Gastroesophageal sphincter (tissue), 4 donors: ENCODE results near the gene COQ9. TPM values are rescaled to one million over a fixed set of nuclear protein-coding genes. Genes with fewer than 3 reads are reported as not detected.

Source experiments
- ATAC-seq: fragments of 150-250 bp; one replicate; pipeline ENCODE4 v1.9.1; 2016; ENCODE audit warnings: mild to moderate bottlenecking, moderate library complexity
- H3K27ac ChIP-seq, 4 donors: fragments of 200-600 bp; sonication (generic) in 3 of 4; 1 replicate in 3 of 4; 2 replicates in 1 of 4; pipeline ENCODE4 v1.5.1; 2016 to 2019
- H3K27me3 ChIP-seq: fragments of 200-600 bp; sonication (generic); one replicate; pipeline ENCODE4 v1.5.1; 2019
- H3K36me3 ChIP-seq, 2 donors: fragments of 200-600 bp; sonication (generic); one replicate each; pipeline ENCODE4 v1.5.1; 2019; ENCODE audit warnings: control low read depth in 1 of 2
- H3K4me1 ChIP-seq, 3 donors: fragments of 200-600 bp; sonication (generic); 1 replicate in 2 of 3; 2 replicates in 1 of 3; pipeline ENCODE4 v1.5.1; 2016 to 2019; ENCODE audit warnings: control low read depth in 2 of 3
- H3K4me3 ChIP-seq, 2 donors: fragments of 200-600 bp; sonication (generic); one replicate each; pipeline ENCODE4 v1.5.1; 2019; ENCODE audit warnings: mild to moderate bottlenecking in 1 of 2, moderate library complexity in 1 of 2
- H3K9me3 ChIP-seq, 3 donors: fragments of 200-600 bp; sonication (generic); one replicate each; pipeline ENCODE4 v1.5.1; 2017 to 2019; ENCODE audit warnings: control low read depth in 2 of 3
- EP300 ChIP-seq: sonication (generic); formaldehyde crosslinking; IDR thresholded peaks from one replicate; pipeline ENCODE4 v1.6.1; 2017; ENCODE audit warnings: antibody characterized with exemption, mild to moderate bottlenecking
- POLR2A ChIP-seq, 2 donors: fragments of 450-650 bp; IDR thresholded peaks; one replicate each; pipeline ENCODE4 v1.6.1; 2017; ENCODE audit warnings: antibody characterized with exemption in 2 of 2, mild to moderate bottlenecking in 2 of 2, moderate library complexity in 1 of 2
- POLR2AphosphoS5 ChIP-seq: sonication (generic); formaldehyde crosslinking; IDR thresholded peaks from one replicate; pipeline ENCODE4 v1.6.1; 2017; ENCODE audit warnings: antibody characterized with exemption
- WGBS, 2 donors: methylation state at CpG; one replicate each; pipeline ENCODE4 v1.1.5; 2018; ENCODE audit warnings: low coverage in 1 of 2; 5-methylcytosine and 5-hydroxymethylcytosine counted together
- total RNA-seq, 4 donors: library from RNA; depleted of rRNA; stranded (reverse); fragments of >200 nt; gene quantifications; one replicate each; pipeline ENCODE4 v1.1.0, GENCODE V29; 2016
- TF ChIP-seq, protein P1 (sequence below), 4 experiments: fragments of 200-600 bp in 2 of 4; fragments of 450-650 bp in 2 of 4; sonication (generic) in 1 of 4; IDR thresholded peaks; one replicate each; pipeline ENCODE4 v1.5.1; 2017 to 2019; ENCODE audit warnings: antibody characterized with exemption in 4 of 4, mild to moderate bottlenecking in 2 of 4, moderate library complexity in 2 of 4

COQ9 gene
- total RNA-seq, 4 donors from 2014 or later, result 45.0 to 122 (median 84.9) TPM

DNA sequence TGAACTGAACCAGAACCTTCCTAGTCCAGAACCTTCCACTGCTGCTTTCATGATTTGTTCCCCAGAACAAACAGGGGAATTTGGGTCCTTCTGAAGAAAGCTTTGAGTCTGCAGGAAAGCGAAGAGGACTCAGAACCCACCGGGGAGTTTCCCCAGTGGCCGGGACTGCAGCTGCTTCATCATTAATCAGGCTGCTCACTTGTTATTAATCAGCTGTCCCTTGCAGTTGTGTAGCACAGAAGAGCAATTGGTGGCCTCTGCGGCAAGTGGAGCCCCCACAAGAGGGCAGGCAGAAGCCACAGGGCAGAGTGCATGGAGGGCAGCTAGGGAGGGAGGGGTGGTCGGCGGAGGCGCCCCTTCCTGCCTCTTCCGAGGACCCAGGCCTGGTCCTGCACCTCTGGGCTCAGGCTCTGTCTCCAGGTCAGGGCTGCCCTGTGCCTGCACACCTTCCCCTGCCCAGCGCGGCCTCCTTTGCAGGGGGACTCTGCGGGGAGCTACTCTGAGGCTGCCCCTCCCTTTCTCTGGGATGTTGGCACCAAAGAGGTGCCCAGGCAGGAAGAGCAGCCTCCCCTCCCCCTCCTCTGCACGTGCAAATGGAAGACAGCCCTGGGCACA, 35.8 kb upstream of the COQ9 start:
- Histone ChIP-seq H3K36me3 (no peaks in the 10 kb centered on the region), H3K27ac (no peak overlapping the region), H3K4me3 (no peak overlapping the region), H3K4me1 (peaks cover 0 to 13% (median 5%) of the 10 kb centered on the region in 3 donors), H3K9me3 (no peaks in the 10 kb centered on the region), H3K27me3 (no peaks in the 10 kb centered on the region)
- TF ChIP-seq POLR2A (IDR thresholded peaks at IDR 0.05), result no peak
- TF ChIP-seq POLR2AphosphoS5, result no peak
- TF ChIP-seq EP300, result no peak
- TF ChIP-seq, protein P1, sequence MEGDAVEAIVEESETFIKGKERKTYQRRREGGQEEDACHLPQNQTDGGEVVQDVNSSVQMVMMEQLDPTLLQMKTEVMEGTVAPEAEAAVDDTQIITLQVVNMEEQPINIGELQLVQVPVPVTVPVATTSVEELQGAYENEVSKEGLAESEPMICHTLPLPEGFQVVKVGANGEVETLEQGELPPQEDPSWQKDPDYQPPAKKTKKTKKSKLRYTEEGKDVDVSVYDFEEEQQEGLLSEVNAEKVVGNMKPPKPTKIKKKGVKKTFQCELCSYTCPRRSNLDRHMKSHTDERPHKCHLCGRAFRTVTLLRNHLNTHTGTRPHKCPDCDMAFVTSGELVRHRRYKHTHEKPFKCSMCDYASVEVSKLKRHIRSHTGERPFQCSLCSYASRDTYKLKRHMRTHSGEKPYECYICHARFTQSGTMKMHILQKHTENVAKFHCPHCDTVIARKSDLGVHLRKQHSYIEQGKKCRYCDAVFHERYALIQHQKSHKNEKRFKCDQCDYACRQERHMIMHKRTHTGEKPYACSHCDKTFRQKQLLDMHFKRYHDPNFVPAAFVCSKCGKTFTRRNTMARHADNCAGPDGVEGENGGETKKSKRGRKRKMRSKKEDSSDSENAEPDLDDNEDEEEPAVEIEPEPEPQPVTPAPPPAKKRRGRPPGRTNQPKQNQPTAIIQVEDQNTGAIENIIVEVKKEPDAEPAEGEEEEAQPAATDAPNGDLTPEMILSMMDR (IDR thresholded peaks at IDR 0.05), result no peak
- ATAC-seq, result no peak
- WGBS, 2 donors, result no CpG with 5 or more reads among the region's 12 CpGs

DNA sequence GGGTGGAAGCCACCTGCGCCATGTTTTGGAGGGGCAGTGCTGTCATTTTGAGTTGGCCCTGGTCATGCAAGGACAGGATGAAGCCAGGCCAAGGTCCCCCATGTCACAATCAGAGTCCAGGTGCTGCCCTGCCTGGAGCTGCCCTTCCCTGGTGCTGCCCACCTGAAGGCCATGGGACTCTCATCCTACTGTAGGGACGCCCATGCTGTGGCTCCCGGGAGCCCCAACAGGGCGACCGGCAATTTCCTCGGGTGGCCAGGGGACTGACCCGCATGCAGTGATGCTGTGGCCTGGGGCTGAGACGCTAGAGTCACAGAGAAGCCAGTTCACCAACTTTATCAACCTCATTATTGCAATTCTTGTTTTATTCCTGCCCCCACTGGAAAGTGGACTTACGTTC, 34.7 kb upstream of the COQ9 start:
- no peak overlapping the region for H3K27ac ChIP-seq
- no peaks in the 10 kb centered on the region for H3K27me3 ChIP-seq
- H3K4me3 ChIP-seq, result no peak overlapping the region
- 90 to 94% methylated on average over 2 of the region's 9 CpGs for WGBS, 2 donors
- H3K36me3 ChIP-seq, result no peaks in the 10 kb centered on the region
- H3K4me1 ChIP-seq, result peaks cover 0 to 25% (median 15%) of the 10 kb centered on the region in 3 donors
- TF ChIP-seq, protein P1 (IDR thresholded peaks at IDR 0.05), result no peak
- ATAC-seq, result no peak
- no peaks in the 10 kb centered on the region for H3K9me3 ChIP-seq

DNA sequence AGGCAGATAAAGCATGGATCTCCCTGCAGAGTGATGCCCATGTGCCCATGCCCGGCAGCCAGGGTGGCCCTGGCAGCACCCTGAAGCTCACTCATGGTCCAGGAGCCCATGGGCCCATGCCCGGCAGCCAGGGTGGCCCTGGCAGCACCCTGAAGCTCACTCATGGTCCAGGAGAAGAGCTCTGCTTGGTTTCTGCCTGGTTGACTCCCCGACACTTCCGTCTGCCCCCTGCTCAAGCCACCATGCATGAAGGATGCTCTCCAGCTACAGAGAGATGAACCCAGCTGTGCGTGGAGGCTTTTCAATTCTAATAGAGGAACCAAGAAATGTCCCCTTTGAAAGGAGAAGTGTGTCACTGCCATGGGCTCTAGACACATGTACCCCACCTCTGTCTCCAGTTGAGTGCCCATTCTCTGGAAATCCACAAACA, 34.0 kb upstream of the COQ9 start:
- no peak for ATAC-seq
- H3K9me3 ChIP-seq, result no peaks in the 10 kb centered on the region
- no peaks in the 10 kb centered on the region for H3K36me3 ChIP-seq
- no peak overlapping the region for H3K27ac ChIP-seq
- WGBS, 2 donors, result 59% methylated on average over 2 of the region's 5 CpGs; no CpG with 5 or more reads in 1 of the 2 donors
- peaks cover 0 to 32% (median 18%) of the 10 kb centered on the region in 3 donors for H3K4me1 ChIP-seq
- no peak overlapping the region for H3K4me3 ChIP-seq
- TF ChIP-seq POLR2A (IDR thresholded peaks at IDR 0.05) (no peak), EP300 (no peak), POLR2AphosphoS5 (no peak)
- TF ChIP-seq, protein P1 (IDR thresholded peaks at IDR 0.05), result no peak
- no peaks in the 10 kb centered on the region for H3K27me3 ChIP-seq

DNA sequence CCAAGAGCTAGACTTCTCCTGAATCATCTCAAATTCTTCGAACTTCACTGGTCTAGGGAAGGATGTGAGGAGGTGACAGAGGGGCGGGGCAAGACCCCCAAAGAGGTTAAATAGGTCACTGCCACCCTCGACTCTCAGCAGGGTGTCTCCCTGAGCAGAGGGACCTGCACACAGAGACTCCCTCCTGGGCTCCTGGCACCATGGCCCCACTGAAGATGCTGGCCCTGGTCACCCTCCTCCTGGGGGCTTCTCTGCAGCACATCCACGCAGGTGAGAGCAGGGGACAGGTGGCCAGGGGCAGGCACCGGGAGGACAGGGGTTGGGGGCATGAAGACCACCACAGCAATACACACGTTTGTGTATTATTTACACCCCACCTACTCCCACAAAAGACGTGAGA, 33.5 kb upstream of the COQ9 start:
- TF ChIP-seq EP300 (no peak), POLR2A (IDR thresholded peaks at IDR 0.05) (no peak), POLR2AphosphoS5 (no peak)
- TF ChIP-seq, protein P1 (IDR thresholded peaks at IDR 0.05), result no peak
- no peak for ATAC-seq

DNA sequence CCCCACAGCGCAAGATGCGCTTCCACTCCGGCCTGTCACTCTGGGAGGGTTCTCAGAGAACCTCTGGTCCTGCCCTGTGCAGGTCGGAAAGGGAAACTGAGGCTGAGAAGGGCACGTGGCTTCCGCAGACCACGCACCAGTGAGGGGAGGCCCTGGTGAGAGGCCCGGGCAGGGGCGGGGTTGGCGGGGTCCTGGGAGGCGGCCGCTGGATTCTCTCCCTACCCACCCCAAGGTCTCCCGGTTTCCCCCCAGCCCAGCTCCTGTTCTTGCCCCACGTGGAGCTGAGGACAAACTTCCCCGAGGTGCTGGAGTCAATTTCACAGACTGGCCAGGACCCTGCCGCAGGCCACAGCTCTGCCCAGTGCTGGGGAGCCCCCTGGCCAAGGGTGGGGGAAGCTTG, 31.2 kb upstream of the COQ9 start:
- peak overlapping the region in 1 of 4 donors; percentile 71 for H3K27ac ChIP-seq
- no peaks in the 10 kb centered on the region for H3K9me3 ChIP-seq
- TF ChIP-seq POLR2AphosphoS5 (no peak), EP300 (no peak), POLR2A (IDR thresholded peaks at IDR 0.05) (no peak)
- TF ChIP-seq, protein P1 (IDR thresholded peaks at IDR 0.05), result no peak
- no peak for ATAC-seq
- no peaks in the 10 kb centered on the region for H3K27me3 ChIP-seq
- 80% methylated on average over 2 of the region's 16 CpGs; no CpG with 5 or more reads in 1 of the 2 donors for WGBS, 2 donors
- H3K4me3 ChIP-seq, result no peak overlapping the region
- peaks cover 0 to 35% (median 22%) of the 10 kb centered on the region in 3 donors for H3K4me1 ChIP-seq
- H3K36me3 ChIP-seq, result no peaks in the 10 kb centered on the region

More for the DNA sequence above, 33.5 kb upstream of the COQ9 start:
- H3K9me3 ChIP-seq, result no peaks in the 10 kb centered on the region
- no peaks in the 10 kb centered on the region for H3K36me3 ChIP-seq
- no peak overlapping the region for H3K27ac ChIP-seq
- no peak overlapping the region for H3K4me3 ChIP-seq
- no peaks in the 10 kb centered on the region for H3K27me3 ChIP-seq
- WGBS, 2 donors, result 75% methylated on average over 3 of the region's 7 CpGs; no CpG with 5 or more reads in 1 of the 2 donors
- H3K4me1 ChIP-seq, result peaks cover 0 to 36% (median 20%) of the 10 kb centered on the region in 3 donors
